ENCODE data around the gene SLC52A1.

SLC52A1 gene

DNA sequence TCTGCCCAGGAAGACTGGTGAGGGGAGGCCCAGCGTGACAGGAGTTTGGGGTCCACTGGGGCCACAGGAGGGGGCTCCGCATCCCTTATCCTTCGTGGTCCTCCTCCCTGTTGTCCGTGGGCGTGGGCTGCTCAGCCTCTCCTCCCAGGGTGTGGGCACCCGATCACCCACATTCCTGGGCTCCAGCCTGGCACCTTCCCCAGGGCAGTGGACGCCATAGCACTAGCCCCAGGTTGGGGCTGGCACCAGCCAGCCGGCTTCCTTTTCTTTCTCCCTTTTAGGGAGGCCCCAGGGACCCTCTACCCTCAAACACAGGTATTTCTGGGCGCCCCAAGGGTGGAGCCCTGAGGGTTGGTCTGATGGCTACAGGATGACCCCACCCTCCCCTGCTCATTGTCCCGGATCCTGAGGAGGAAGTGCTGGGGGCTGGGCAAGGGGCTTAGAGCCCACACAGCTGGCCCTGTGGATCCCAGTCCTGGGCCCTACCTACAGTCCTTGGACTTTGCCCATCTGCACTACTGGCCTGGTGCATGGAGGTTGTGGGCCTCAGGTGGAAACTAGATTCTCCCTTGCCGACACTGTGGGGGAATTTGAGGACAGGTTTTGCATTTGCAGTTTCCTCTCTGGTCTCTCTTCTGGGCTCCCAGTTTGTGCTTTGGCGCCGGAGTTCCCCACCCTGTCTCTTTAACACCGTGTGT, 36.3 kb downstream of the SLC52A1 start:
- Histone ChIP-seq H3K27me3 (ENCODE audit: control insufficient read depth in 3 of 3, insufficient read depth in 3 of 3, low read depth in 1 of 3, low read length in 3 of 3) (peaks cover 0 to 14% (median 4%) of the 10 kb centered on the region in 3 experiments), H3K9me3 (replicated peaks in 1 of 2; ENCODE audit: control insufficient read depth in 2 of 2, insufficient read depth in 1 of 2, low read depth in 1 of 2, low read length in 2 of 2) (no peaks in the 10 kb centered on the region), H4K8ac (ENCODE audit: low read depth, low read length) (no peak overlapping the region), H2BK15ac (ENCODE audit: low read length) (no peak overlapping the region), H2AFZ (ENCODE audit: low read length) (no peak overlapping the region), H3K4ac (ENCODE audit: low read length) (no peak overlapping the region), H3K14ac (ENCODE audit: low read length) (peak overlapping the region; percentile 49), H2AK5ac (ENCODE audit: low read depth, low read length) (peak overlapping the region; percentile 53), H3K36me3 (replicated peaks in 1 of 2; ENCODE audit: control insufficient read depth in 2 of 2, insufficient read depth in 2 of 2, low read length in 2 of 2) (peaks cover 19 to 37% of the 10 kb centered on the region in 2 donors), H3K79me1 (ENCODE audit: low read depth, low read length) (peaks cover 9% of the 10 kb centered on the region), H2BK120ac (ENCODE audit: low read depth, low read length) (peak overlapping the region; percentile 81), H4K91ac (ENCODE audit: low read depth, low read length, poor library complexity) (no peak overlapping the region), H2BK5ac (ENCODE audit: low read length) (peak overlapping the region; percentile 93), H3K4me1 (ENCODE audit: control insufficient read depth in 2 of 2, insufficient read depth in 1 of 2, low read depth in 1 of 2, low read length in 2 of 2) (peaks cover 6 to 18% of the 10 kb centered on the region in 2 donors), H3K9ac (ENCODE audit: low read depth, low read length, poor library complexity) (peak overlapping the region; percentile 98), H3K23ac (ENCODE audit: low read depth, low read length, poor library complexity) (peak overlapping the region; percentile 37), H3K4me2 (ENCODE audit: insufficient read depth, low read length, poor library complexity, severe bottlenecking) (peak overlapping the region; percentile 93), H3K27ac (replicated peaks; ENCODE audit: low read length) (no peak overlapping the region), H3K18ac (ENCODE audit: low read length) (peak overlapping the region; percentile 97), H2BK12ac (ENCODE audit: low read length) (no peak overlapping the region), H3K4me3 (ENCODE audit: low read length in 2 of 2) (peak overlapping the region; percentile 71 to 95)
- WGBS, 2 donors (ENCODE audit: extremely low coverage in 2 of 2, insufficient read length in 2 of 2, insufficient replicate concordance in 1 of 2): no CpG with 5 or more reads among the region's 14 CpGs
- DNase-seq (ENCODE audit: low spot score): no peak

DNA sequence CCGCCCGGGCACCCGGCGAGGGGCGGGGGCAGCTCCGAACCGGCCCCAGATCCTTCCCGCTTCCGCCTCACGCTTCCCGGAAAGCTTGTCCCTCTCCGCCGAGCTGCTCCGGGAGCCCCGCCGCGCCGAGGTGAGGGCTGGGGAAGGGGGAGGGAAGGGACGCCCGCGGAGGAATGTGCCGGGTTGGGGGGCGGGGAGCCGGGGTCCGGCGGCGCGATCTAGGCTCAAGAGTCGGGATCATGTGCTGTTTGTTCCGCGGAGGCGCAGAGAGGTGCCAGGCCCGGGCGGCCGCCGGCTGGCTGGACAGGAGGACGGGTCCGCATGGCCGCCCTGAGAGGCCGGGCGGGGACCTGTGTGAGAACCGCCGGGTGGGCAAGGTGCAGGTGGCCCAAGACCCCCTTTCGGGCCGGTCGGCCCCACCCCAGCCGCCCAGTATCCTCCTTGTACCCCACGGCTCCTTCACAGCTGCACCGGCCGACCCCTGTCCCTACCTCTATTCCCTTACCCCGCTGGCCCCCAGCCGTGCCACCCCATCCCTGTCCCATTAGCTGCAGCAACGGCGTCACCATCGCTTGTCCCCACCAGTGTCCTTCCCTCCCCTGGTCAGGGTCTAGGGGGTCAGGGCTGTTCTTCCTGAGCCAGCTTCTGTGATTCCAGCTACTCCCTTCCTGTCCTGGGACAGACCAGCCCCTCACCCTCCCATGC, 37.0 kb downstream of the SLC52A1 start:
- Histone ChIP-seq H3K27ac (replicated peaks; ENCODE audit: low read length) (no peak overlapping the region), H3K4me1 (ENCODE audit: control insufficient read depth in 2 of 2, insufficient read depth in 1 of 2, low read depth in 1 of 2, low read length in 2 of 2) (peaks cover 6 to 18% of the 10 kb centered on the region in 2 donors), H3K9ac (ENCODE audit: low read depth, low read length, poor library complexity) (peak overlapping the region; percentile 98), H2BK120ac (ENCODE audit: low read depth, low read length) (peak overlapping the region; percentile 81), H3K4me2 (ENCODE audit: insufficient read depth, low read length, poor library complexity, severe bottlenecking) (peak overlapping the region; percentile 93), H3K23ac (ENCODE audit: low read depth, low read length, poor library complexity) (peak overlapping the region; percentile 37), H3K79me1 (ENCODE audit: low read depth, low read length) (peaks cover 9% of the 10 kb centered on the region), H3K27me3 (ENCODE audit: control insufficient read depth in 3 of 3, insufficient read depth in 3 of 3, low read depth in 1 of 3, low read length in 3 of 3) (peaks cover 0 to 14% (median 4%) of the 10 kb centered on the region in 3 experiments), H3K36me3 (replicated peaks in 1 of 2; ENCODE audit: control insufficient read depth in 2 of 2, insufficient read depth in 2 of 2, low read length in 2 of 2) (peaks cover 13 to 30% of the 10 kb centered on the region in 2 donors), H3K18ac (ENCODE audit: low read length) (peak overlapping the region; percentile 97), H2BK15ac (ENCODE audit: low read length) (peak overlapping the region; percentile 85), H4K91ac (ENCODE audit: low read depth, low read length, poor library complexity) (no peak overlapping the region), H3K9me3 (replicated peaks in 1 of 2; ENCODE audit: control insufficient read depth in 2 of 2, insufficient read depth in 1 of 2, low read depth in 1 of 2, low read length in 2 of 2) (no peaks in the 10 kb centered on the region), H4K8ac (ENCODE audit: low read depth, low read length) (peak overlapping the region; percentile 43), H3K4ac (ENCODE audit: low read length) (no peak overlapping the region), H2AFZ (ENCODE audit: low read length) (peak overlapping the region; percentile 97), H2BK12ac (ENCODE audit: low read length) (peak overlapping the region; percentile 41), H2AK5ac (ENCODE audit: low read depth, low read length) (peak overlapping the region; percentile 53), H3K14ac (ENCODE audit: low read length) (peak overlapping the region; percentile 49), H3K4me3 (ENCODE audit: low read length in 2 of 2) (peak overlapping the region; percentile 71 to 95), H2BK5ac (ENCODE audit: low read length) (peak overlapping the region; percentile 93)
- DNase-seq (ENCODE audit: low spot score): peak; percentile 67
- WGBS, 2 donors (ENCODE audit: extremely low coverage in 2 of 2, insufficient read length in 2 of 2, insufficient replicate concordance in 1 of 2): no CpG with 5 or more reads among the region's 55 CpGs

DNA sequence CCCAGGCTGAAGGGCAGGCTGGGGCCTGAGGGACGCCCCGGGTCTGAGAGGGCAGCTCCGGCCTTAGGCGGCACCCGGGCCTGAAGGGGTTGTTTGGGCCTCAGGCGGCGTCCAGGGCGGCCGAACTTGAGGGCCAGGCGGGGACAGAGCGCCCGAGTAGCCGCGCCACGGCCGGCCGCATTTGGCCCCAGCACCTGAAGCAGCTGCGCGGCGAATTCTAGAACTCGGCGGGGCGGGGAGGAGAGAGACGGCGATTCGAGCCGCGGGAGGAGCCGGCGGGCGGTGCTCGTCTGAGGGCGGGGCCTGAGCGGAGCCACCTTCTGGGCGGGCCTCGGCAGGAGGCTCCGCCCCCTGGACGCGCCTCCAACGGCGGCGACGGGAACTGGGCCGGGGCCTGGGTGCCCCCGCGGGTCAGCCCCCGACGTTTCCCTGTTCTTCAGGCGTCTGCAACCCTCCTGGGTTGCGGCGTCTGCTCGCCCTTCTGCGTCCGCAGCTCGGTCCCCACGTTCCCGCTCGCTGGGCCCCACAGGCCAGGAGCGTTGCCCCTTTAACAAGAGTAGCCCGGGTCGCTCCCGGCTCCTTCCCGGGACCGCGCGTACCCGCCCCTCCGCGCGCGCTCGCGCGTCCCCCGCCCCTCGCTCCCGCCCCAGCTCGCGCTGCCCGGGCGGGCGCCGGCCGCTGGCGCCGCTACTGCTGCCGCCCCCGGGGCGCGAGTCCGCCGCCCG, 37.8 kb downstream of the SLC52A1 start, which contains the start of the genes INCA1 and KIF1C:
Gene INCA1 (minus strand): TSS at position 221 of the 725 bp plus-strand sequence. CDS start 3,085 bp downstream, outside the sequence.
Gene KIF1C (plus strand): TSS at position 649 of the 725 bp plus-strand sequence. CDS start 2,297 bp downstream, outside the sequence.
- Histone ChIP-seq H2AFZ (ENCODE audit: low read length) (peak within 1 kb of the TSS; percentile 97), H2AK5ac (ENCODE audit: low read depth, low read length) (peak within 1 kb of the TSS; percentile 84), H3K4me2 (ENCODE audit: insufficient read depth, low read length, poor library complexity, severe bottlenecking) (peak within 1 kb of the TSS; percentile 93), H4K91ac (ENCODE audit: low read depth, low read length, poor library complexity) (no peak within 1 kb of the TSS), H3K4ac (ENCODE audit: low read length) (no peak within 1 kb of the TSS), H3K23ac (ENCODE audit: low read depth, low read length, poor library complexity) (peak within 1 kb of the TSS; percentile 73), H3K27me3 (ENCODE audit: control insufficient read depth in 3 of 3, insufficient read depth in 3 of 3, low read depth in 1 of 3, low read length in 3 of 3) (peaks cover 0 to 14% (median 4%) of the 10 kb centered on the region in 3 experiments), H2BK15ac (ENCODE audit: low read length) (peak within 1 kb of the TSS; percentile 85), H2BK12ac (ENCODE audit: low read length) (peak within 1 kb of the TSS; percentile 41), H3K9ac (ENCODE audit: low read depth, low read length, poor library complexity) (peak within 1 kb of the TSS; percentile 98), H2BK5ac (ENCODE audit: low read length) (peak within 1 kb of the TSS; percentile 93), H3K27ac (replicated peaks; ENCODE audit: low read length) (peak within 1 kb of the TSS; percentile 91), H3K79me1 (ENCODE audit: low read depth, low read length) (peaks cover 9% of the 10 kb centered on the region), H3K18ac (ENCODE audit: low read length) (peak within 1 kb of the TSS; percentile 100), H3K36me3 (replicated peaks in 1 of 2; ENCODE audit: control insufficient read depth in 2 of 2, insufficient read depth in 2 of 2, low read length in 2 of 2) (peaks cover 11 to 24% of the 10 kb centered on the region in 2 donors), H2BK120ac (ENCODE audit: low read depth, low read length) (peak within 1 kb of the TSS; percentile 81), H3K9me3 (replicated peaks in 1 of 2; ENCODE audit: control insufficient read depth in 2 of 2, insufficient read depth in 1 of 2, low read depth in 1 of 2, low read length in 2 of 2) (no peaks in the 10 kb centered on the region), H3K4me1 (ENCODE audit: control insufficient read depth in 2 of 2, insufficient read depth in 1 of 2, low read depth in 1 of 2, low read length in 2 of 2) (peaks cover 6 to 18% of the 10 kb centered on the region in 2 donors), H3K14ac (ENCODE audit: low read length) (peak within 1 kb of the TSS; percentile 49), H3K4me3 (ENCODE audit: low read length in 2 of 2) (peak within 1 kb of the TSS; percentile 71 to 95), H4K8ac (ENCODE audit: low read depth, low read length) (peak within 1 kb of the TSS; percentile 43)
- WGBS, 2 donors (ENCODE audit: extremely low coverage in 2 of 2, insufficient read length in 2 of 2, insufficient replicate concordance in 1 of 2): no CpG with 5 or more reads among the region's 93 CpGs
- peak; percentile 89 for DNase-seq (ENCODE audit: low spot score)

Measured in neuronal stem cell (in vitro differentiated cells).